Endothelial cell (in vitro differentiated cells): Measurements from ENCODE around the gene EPHA3. TPM values are rescaled to one million over a fixed set of nuclear protein-coding genes. Genes with fewer than 3 reads are reported as not detected.

ENCODE experiments used
- DNase-seq: peaks from one replicate; pipeline ENCODE4 v3.0.0; 2021; ENCODE audit warnings: low spot score
- H3K27ac Mint-ChIP-seq: one replicate; pipeline ENCODE4 v1.8.0; 2021; ENCODE audit warnings: mixed read lengths, inconsistent platforms; ENCODE audit not compliant: unreplicated experiment
- H3K27me3 Mint-ChIP-seq: one replicate; pipeline ENCODE4 v1.8.0; 2021; ENCODE audit warnings: mild to moderate bottlenecking, moderate library complexity, mixed read lengths, inconsistent platforms; ENCODE audit not compliant: unreplicated experiment
- H3K36me3 Mint-ChIP-seq: one replicate; pipeline ENCODE4 v1.8.0; 2021; ENCODE audit warnings: mild to moderate bottlenecking, low read depth, mixed read lengths, inconsistent platforms; ENCODE audit not compliant: unreplicated experiment
- H3K4me1 Mint-ChIP-seq: one replicate; pipeline ENCODE4 v1.8.0; 2021; ENCODE audit warnings: mild to moderate bottlenecking, mixed read lengths, inconsistent platforms; ENCODE audit not compliant: unreplicated experiment
- H3K4me3 Mint-ChIP-seq: one replicate; pipeline ENCODE4 v1.8.0; 2021; ENCODE audit warnings: mild to moderate bottlenecking, mixed read lengths, inconsistent platforms; ENCODE audit not compliant: unreplicated experiment
- H3K9me3 Mint-ChIP-seq: one replicate; pipeline ENCODE4 v1.8.0; 2021; ENCODE audit warnings: mixed read lengths, inconsistent platforms; ENCODE audit not compliant: unreplicated experiment
- total RNA-seq: library from RNA; stranded (reverse); fragmentation: NEBNext Ultra II Directional; extraction: Animal tissue kit (Norgen Biotek cat#: 25700); gene quantifications from one replicate; pipeline ENCODE4 v1.2.1, GENCODE V29; 2021; ENCODE audit not compliant: unreplicated experiment
- TF ChIP-seq, protein P1 (sequence below): fragments of 200-600 bp; sonication (generic); IDR thresholded peaks from one replicate; pipeline ENCODE4 v1.5.0; 2021; ENCODE audit warnings: antibody characterized with exemption; ENCODE audit not compliant: unreplicated experiment

Gene EPHA3
- total RNA-seq, 1 donor from 2014 or later: not detected

DNA sequence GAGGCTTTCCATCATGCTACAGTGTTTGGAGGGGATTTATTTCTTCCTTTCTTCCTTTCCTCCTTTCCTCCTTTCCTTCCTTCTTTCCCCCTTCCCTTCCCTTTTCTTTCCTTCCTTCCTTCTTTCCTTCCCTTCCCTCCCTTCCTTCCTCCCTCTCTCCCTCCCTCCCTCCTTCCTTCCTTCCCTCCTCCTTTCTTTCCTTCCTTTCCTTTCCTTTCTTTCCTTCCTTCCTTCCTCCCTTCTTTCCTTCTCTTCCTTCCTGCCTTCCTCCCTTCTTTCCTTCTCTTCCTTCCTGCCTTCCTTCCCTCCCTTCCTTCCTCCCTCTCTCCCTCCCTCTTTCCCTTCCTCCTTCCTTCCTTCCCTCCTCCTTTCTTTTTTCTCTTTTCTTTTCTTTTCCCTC lies 127.2 kb downstream of the EPHA3 start:
- Mint-ChIP-seq H3K9me3 (no peaks in the 10 kb centered on the region), H3K27ac (no peak overlapping the region), H3K4me1 (no peaks in the 10 kb centered on the region), H3K36me3 (no peaks in the 10 kb centered on the region), H3K27me3 (no peaks in the 10 kb centered on the region), H3K4me3 (no peak overlapping the region)
- TF ChIP-seq, protein P1, sequence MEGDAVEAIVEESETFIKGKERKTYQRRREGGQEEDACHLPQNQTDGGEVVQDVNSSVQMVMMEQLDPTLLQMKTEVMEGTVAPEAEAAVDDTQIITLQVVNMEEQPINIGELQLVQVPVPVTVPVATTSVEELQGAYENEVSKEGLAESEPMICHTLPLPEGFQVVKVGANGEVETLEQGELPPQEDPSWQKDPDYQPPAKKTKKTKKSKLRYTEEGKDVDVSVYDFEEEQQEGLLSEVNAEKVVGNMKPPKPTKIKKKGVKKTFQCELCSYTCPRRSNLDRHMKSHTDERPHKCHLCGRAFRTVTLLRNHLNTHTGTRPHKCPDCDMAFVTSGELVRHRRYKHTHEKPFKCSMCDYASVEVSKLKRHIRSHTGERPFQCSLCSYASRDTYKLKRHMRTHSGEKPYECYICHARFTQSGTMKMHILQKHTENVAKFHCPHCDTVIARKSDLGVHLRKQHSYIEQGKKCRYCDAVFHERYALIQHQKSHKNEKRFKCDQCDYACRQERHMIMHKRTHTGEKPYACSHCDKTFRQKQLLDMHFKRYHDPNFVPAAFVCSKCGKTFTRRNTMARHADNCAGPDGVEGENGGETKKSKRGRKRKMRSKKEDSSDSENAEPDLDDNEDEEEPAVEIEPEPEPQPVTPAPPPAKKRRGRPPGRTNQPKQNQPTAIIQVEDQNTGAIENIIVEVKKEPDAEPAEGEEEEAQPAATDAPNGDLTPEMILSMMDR: no peak
- no peak for DNase-seq

DNA sequence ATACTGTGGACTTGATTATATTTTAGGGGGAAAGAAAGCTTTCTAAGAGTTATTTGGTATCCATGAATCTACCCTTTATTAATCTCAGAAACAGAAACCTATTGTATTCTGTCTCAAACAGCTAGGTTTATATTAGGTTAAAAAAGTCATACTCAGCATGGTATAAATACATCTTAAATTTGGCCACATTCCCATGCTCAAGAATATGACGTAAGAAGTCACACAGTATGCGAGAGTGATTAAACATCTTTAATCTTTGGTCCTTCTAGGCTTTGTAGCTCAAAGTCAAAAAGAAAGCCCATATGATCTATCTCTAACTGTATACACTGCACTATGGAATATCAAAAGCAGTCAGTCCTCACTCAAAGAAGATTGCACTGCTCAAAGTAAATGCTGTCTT lies 131.4 kb downstream of the EPHA3 start:
- Mint-ChIP-seq H3K9me3 (no peaks in the 10 kb centered on the region), H3K4me1 (no peaks in the 10 kb centered on the region), H3K27me3 (no peaks in the 10 kb centered on the region), H3K27ac (no peak overlapping the region), H3K4me3 (no peak overlapping the region), H3K36me3 (no peaks in the 10 kb centered on the region)
- DNase-seq: no peak
- TF ChIP-seq, protein P1: no peak

DNA sequence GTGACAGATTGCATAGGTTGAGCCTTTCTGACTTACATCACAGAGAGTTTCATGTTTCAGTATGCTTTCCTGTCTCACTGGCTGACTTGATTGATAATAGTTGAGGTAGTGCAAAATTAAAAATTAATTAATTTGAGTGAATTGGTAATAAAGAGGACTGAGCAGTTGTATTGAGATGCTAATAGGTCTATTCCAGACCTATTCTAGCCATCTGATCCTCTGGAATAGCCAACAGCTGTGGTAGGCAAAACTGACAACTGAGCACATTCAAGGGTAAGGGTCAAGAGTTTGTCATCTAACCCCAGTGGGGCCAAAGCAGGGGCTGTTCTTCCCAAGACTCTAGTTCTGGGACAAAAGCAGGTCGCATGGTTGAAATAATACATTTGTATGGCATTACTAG lies 132.4 kb downstream of the EPHA3 start:
- H3K27me3 Mint-ChIP-seq: no peaks in the 10 kb centered on the region
- H3K4me1 Mint-ChIP-seq: no peaks in the 10 kb centered on the region
- TF ChIP-seq, protein P1: no peak
- no peak overlapping the region for H3K4me3 Mint-ChIP-seq
- H3K27ac Mint-ChIP-seq: no peak overlapping the region
- DNase-seq: no peak
- H3K36me3 Mint-ChIP-seq: no peaks in the 10 kb centered on the region
- no peaks in the 10 kb centered on the region for H3K9me3 Mint-ChIP-seq

DNA sequence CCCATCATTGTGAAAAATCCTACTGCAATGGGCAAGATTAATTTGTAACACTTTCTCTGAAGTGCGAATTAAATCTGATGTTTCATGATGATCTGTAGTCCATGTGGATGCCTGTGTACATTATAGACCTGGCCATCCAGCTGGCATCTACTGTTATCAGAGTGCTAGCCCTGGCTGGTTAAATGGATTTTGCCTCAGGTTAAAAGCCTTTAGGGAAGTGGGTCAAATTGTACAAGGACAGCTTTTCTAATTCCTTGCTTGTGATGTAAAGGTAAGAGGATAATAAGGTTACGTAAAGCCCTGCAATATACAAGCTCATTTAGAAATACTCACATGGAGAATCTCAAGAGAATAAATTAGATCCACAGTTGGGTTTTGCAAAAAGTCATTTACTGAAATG lies 138.2 kb downstream of the EPHA3 start:
- H3K27me3 Mint-ChIP-seq: no peaks in the 10 kb centered on the region
- no peaks in the 10 kb centered on the region for H3K36me3 Mint-ChIP-seq
- TF ChIP-seq, protein P1: no peak
- no peaks in the 10 kb centered on the region for H3K4me1 Mint-ChIP-seq
- H3K27ac Mint-ChIP-seq: no peak overlapping the region
- no peak for DNase-seq
- H3K4me3 Mint-ChIP-seq: no peak overlapping the region
- no peaks in the 10 kb centered on the region for H3K9me3 Mint-ChIP-seq

DNA sequence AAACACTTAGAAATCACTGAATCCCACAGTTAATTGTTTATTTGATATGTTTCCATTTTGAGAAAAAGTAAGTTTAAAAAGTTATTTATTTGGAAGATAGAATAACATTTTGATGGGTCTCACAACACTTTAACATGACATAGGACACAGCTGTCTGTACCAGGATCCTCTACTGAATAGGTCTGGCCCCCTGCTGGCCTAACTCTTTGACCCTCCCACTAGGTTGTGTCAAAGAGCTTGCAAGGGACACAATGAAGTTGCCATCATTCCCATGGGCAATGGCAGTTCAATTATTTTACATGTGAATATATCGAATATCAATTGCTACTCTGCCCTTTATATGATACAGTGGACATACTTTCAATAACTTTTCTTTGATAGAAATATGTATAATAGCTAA lies 138.9 kb downstream of the EPHA3 start:
- H3K27me3 Mint-ChIP-seq: no peaks in the 10 kb centered on the region
- H3K27ac Mint-ChIP-seq: no peak overlapping the region
- peak; percentile 15 for DNase-seq
- no peak overlapping the region for H3K4me3 Mint-ChIP-seq
- H3K4me1 Mint-ChIP-seq: no peaks in the 10 kb centered on the region
- H3K36me3 Mint-ChIP-seq: no peaks in the 10 kb centered on the region
- TF ChIP-seq, protein P1: peak; percentile 43
- H3K9me3 Mint-ChIP-seq: no peaks in the 10 kb centered on the region
